ENCODE measurements around the gene SLC30A2. TPM values are rescaled to one million over a fixed set of nuclear protein-coding genes. Genes with fewer than 3 reads are reported as not detected.
A peak's percentile ranks its signal among the peaks of the same experiment; 100 is the strongest.

SLC30A2 gene
- total and polyA plus RNA-seq, 11 donors = 2.9 to 18.0 (median 4.9) TPM

GRCh38 chr1:26023826-26024225 lies 22.1 kb downstream of the SLC30A2 start:
- WGBS, 4 donors = 76 to 82% (median 79%) methylated on average over 5 of the region's 5 CpGs

GRCh38 chr1:26023009-26023408 lies 22.9 kb downstream of the SLC30A2 start:
- WGBS, 4 donors = 56 to 75% (median 67%) methylated on average over 13 of the region's 13 CpGs
- intact Hi-C loops (cut with DNase I) = loop anchor here in 1 of 10 donors (5.0 kb wide), 1 partner anchor 134 kb away; the partner anchor contains the start of gene FAM110D

More at GRCh38 chr1:26023826-26024225, 22.1 kb downstream of the SLC30A2 start:
- DNase-seq (peak in 1 of 5 donors; percentile 7), ATAC-seq (no peak)
- no peaks in the 10 kb centered on the region for H3K27me3 ChIP-seq
- intact Hi-C loops (cut with DNase I) = loop anchor here in 1 of 10 donors (5.0 kb wide), 1 partner anchor 133 kb away; the partner anchor contains the start of gene FAM110D
- H3K9me3 ChIP-seq = no peaks in the 10 kb centered on the region
- H3K36me3 ChIP-seq = no peaks in the 10 kb centered on the region
- peak overlapping the region in 5 of 12 donors; percentile 31 to 97 (median 49) for H3K27ac ChIP-seq
- TF ChIP-seq POLR2A (IDR thresholded peaks at IDR 0.05) (no peak), CTCF (IDR thresholded peaks at IDR 0.05) (no peak)
- H3K4me3 ChIP-seq = peak overlapping the region in 5 of 12 donors; percentile 5 to 59 (median 50)
- H3K4me1 ChIP-seq = peaks cover 0 to 54% (median 16%) of the 10 kb centered on the region in 12 donors

DNA sequence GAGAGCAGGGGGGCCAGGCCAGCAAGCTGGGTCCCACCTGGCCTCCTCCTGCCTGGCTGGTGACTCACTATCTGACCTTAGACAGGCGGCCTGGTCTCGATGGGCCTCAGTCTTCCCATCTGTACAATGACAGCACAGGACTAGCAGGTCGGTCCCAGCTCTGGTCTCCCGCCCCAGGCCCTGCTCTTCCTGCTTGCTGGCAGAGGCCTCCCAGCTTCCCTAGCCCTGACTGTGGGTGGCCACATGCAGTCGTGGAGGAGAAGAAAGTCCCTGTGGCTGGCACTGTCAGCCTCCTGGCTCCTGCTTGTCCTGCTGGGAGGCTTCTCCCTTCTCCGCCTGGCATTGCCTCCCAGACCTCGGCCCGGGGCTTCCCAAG lies 23.5 kb downstream of the SLC30A2 start:
- WGBS, 4 donors = 35 to 55% (median 49%) methylated on average over 4 to 8 of the region's 8 CpGs
- Histone ChIP-seq H3K4me1 (peaks cover 0 to 68% (median 21%) of the 10 kb centered on the region in 12 donors), H3K27me3 (no peaks in the 10 kb centered on the region), H3K27ac (peak overlapping the region; percentile 55 to 98 (median 86)), H3K4me3 (peak overlapping the region in 6 of 12 donors; percentile 13 to 59 (median 50)), H3K9me3 (no peaks in the 10 kb centered on the region), H3K36me3 (no peaks in the 10 kb centered on the region)
- ATAC-seq = peak in 2 of 4 donors; percentile 0 to 4
- intact Hi-C loops (cut with DNase I) = loop anchor here in 1 of 10 donors (5.0 kb wide), 1 partner anchor 135 kb away; the partner anchor contains the start of gene FAM110D
- TF ChIP-seq CTCF (IDR thresholded peaks at IDR 0.05) (no peak), POLR2A (IDR thresholded peaks at IDR 0.05) (no peak)
- peak in 1 of 5 donors; percentile 55 for DNase-seq

More at GRCh38 chr1:26023009-26023408, 22.9 kb downstream of the SLC30A2 start:
- ATAC-seq (no peak), DNase-seq (peak in 1 of 5 donors; percentile 41)
- no peaks in the 10 kb centered on the region for H3K27me3 ChIP-seq
- H3K4me1 ChIP-seq = peaks cover 0 to 62% (median 17%) of the 10 kb centered on the region in 12 donors
- TF ChIP-seq POLR2A (IDR thresholded peaks at IDR 0.05) (no peak), CTCF (IDR thresholded peaks at IDR 0.05) (no peak)
- H3K36me3 ChIP-seq = no peaks in the 10 kb centered on the region
- H3K9me3 ChIP-seq = no peaks in the 10 kb centered on the region
- H3K4me3 ChIP-seq = peak overlapping the region in 5 of 12 donors; percentile 13 to 59 (median 50)
- peak overlapping the region in 9 of 12 donors; percentile 75 to 98 (median 90) for H3K27ac ChIP-seq

GRCh38 chr1:26021647-26022403 lies 24.1 kb downstream of the SLC30A2 start, which contains the start of gene EXTL1:
Gene EXTL1, plus strand, starts transcription at chr1:26021775. Its CDS starts 872 bp downstream, at chr1:26022647.
- H3K4me1 ChIP-seq = peaks cover 0 to 74% (median 27%) of the 10 kb centered on the region in 12 donors
- peak; percentile 78 to 88 (median 87) for ATAC-seq
- whole genome bisulfite sequencing, 4 donors = 16 to 22% (median 20%) methylated on average over 7 to 15 of the region's 15 CpGs

More at GRCh38 chr1:26021647-26022403, 24.1 kb downstream of the SLC30A2 start, which contains the start of gene EXTL1:
- DNase-seq = peak; percentile 79 to 91 (median 84)
- TF ChIP-seq CTCF (IDR thresholded peaks at IDR 0.05) (no peak), POLR2A (IDR thresholded peaks at IDR 0.05) (peak in 1 of 2 donors; percentile 24)
- Histone ChIP-seq H3K27me3 (no peaks in the 10 kb centered on the region), H3K9me3 (no peaks in the 10 kb centered on the region), H3K27ac (peak within 1 kb of the TSS; percentile 55 to 98 (median 86)), H3K4me3 (peak within 1 kb of the TSS in 9 of 12 donors; percentile 11 to 59 (median 38)), H3K36me3 (no peaks in the 10 kb centered on the region)
- intact Hi-C loops (cut with DNase I) = loop anchor here in 1 of 10 donors (5.0 kb wide), 1 partner anchor 135 kb away; the partner anchor contains the start of gene FAM110D

Data from heart left ventricle (tissue), 16 donors.